Trophoblast cell (in vitro differentiated cells and primary cell): ENCODE measurements around the gene ADAMTSL1.

Experiments used
- DNase-seq, 2 donors: peaks; one replicate each; pipeline ENCODE4 v3.0.0-alpha.2; 2016
- H2AFZ ChIP-seq: 2 replicates; pipeline ENCODE4 v1.6.1; 2013; ENCODE audit warnings: low read length, moderate library complexity, mild to moderate bottlenecking; ENCODE audit not compliant: insufficient read depth, poor library complexity
- H2AK5ac ChIP-seq: 2 replicates; pipeline ENCODE4 v1.6.1; 2013; ENCODE audit warnings: mild to moderate bottlenecking, low read length
- H2BK120ac ChIP-seq: 2 replicates; pipeline ENCODE4 v1.6.1; 2013; ENCODE audit warnings: low read length, mild to moderate bottlenecking, moderate library complexity; ENCODE audit not compliant: insufficient read depth, poor library complexity
- H2BK12ac ChIP-seq: 2 replicates; pipeline ENCODE4 v1.6.1; 2013; ENCODE audit warnings: mild to moderate bottlenecking, low read length, moderate library complexity
- H2BK5ac ChIP-seq: 2 replicates; pipeline ENCODE4 v1.6.1; 2013; ENCODE audit warnings: low read length, low read depth, moderate library complexity, mild to moderate bottlenecking; ENCODE audit not compliant: poor library complexity
- H3K14ac ChIP-seq: 2 replicates; pipeline ENCODE4 v1.6.1; 2013; ENCODE audit warnings: mild to moderate bottlenecking, low read length
- H3K18ac ChIP-seq: 2 replicates; pipeline ENCODE4 v1.6.1; 2013; ENCODE audit warnings: mild to moderate bottlenecking, low read length
- H3K23ac ChIP-seq: 2 replicates; pipeline ENCODE4 v1.6.1; 2013; ENCODE audit warnings: low read length
- H3K27ac ChIP-seq: 2 replicates; pipeline ENCODE4 v1.5.1; 2013; ENCODE audit warnings: low read depth, mild to moderate bottlenecking, inconsistent platforms, low read length, moderate library complexity
- H3K27me3 ChIP-seq: 2 replicates; pipeline ENCODE4 v1.6.1; 2013; ENCODE audit warnings: inconsistent platforms, mild to moderate bottlenecking, low read length, moderate library complexity; ENCODE audit not compliant: insufficient read depth
- H3K36me3 ChIP-seq, 2 experiments: 1 replicate in 1 of 2; 2 replicates in 1 of 2; pipeline ENCODE4 v1.6.1; 2013; ENCODE audit warnings: low read length in 2 of 2, mild to moderate bottlenecking in 2 of 2, moderate library complexity in 1 of 2; ENCODE audit not compliant: insufficient read depth in 2 of 2, control insufficient read depth in 1 of 2
- H3K4ac ChIP-seq: 2 replicates; pipeline ENCODE4 v1.6.1; 2013; ENCODE audit warnings: low read depth, mild to moderate bottlenecking, low read length, moderate library complexity
- H3K4me1 ChIP-seq, 2 experiments: 1 replicate in 1 of 2; 2 replicates in 1 of 2; pipeline ENCODE4 v1.6.1; 2013; ENCODE audit warnings: low read length in 2 of 2, mild to moderate bottlenecking in 2 of 2, moderate library complexity in 1 of 2; ENCODE audit not compliant: insufficient read depth in 2 of 2, control insufficient read depth in 1 of 2
- H3K4me2 ChIP-seq: 2 replicates; pipeline ENCODE4 v1.6.1; 2013; ENCODE audit warnings: inconsistent platforms, mild to moderate bottlenecking, low read length, moderate library complexity
- H3K4me3 ChIP-seq: 2 replicates; pipeline ENCODE4 v1.5.1; 2013; ENCODE audit warnings: mild to moderate bottlenecking, low read depth, low read length, inconsistent platforms
- H3K79me1 ChIP-seq: one replicate; pipeline ENCODE4 v1.6.1; 2013; ENCODE audit warnings: low read length
- H3K79me2 ChIP-seq: 2 replicates; pipeline ENCODE4 v1.6.1; 2013; ENCODE audit warnings: low read length, mild to moderate bottlenecking; ENCODE audit not compliant: control insufficient read depth, insufficient read depth, poor library complexity
- H3K9ac ChIP-seq: 2 replicates; pipeline ENCODE4 v1.6.1; 2013; ENCODE audit warnings: mild to moderate bottlenecking, low read length
- H3K9me3 ChIP-seq: 2 replicates; pipeline ENCODE4 v1.6.1; 2013; ENCODE audit warnings: low read depth, mild to moderate bottlenecking, control low read depth, inconsistent platforms, low read length; ENCODE audit not compliant: insufficient read depth
- H4K12ac ChIP-seq: 2 replicates; pipeline ENCODE4 v1.6.1; 2013; ENCODE audit warnings: low read depth, mild to moderate bottlenecking, low read length, moderate library complexity
- H4K8ac ChIP-seq: 2 replicates; pipeline ENCODE4 v1.6.1; 2013; ENCODE audit warnings: low read depth, mild to moderate bottlenecking, low read length, moderate library complexity
- H4K91ac ChIP-seq: one replicate; pipeline ENCODE4 v1.6.1; 2013; ENCODE audit warnings: low read depth, mild to moderate bottlenecking, low read length, moderate library complexity
- WGBS: extraction: QIAGEN DNeasy Blood & Tissue Kit; methylation state at CpG from one replicate; pipeline ENCODE4 v1.1.7; 2013; ENCODE audit warnings: missing lambda C conversion rate; ENCODE audit not compliant: insufficient read length, insufficient coverage; ENCODE audit errors: extremely low coverage; 5-methylcytosine and 5-hydroxymethylcytosine counted together

The ADAMTSL1 gene

DNA sequence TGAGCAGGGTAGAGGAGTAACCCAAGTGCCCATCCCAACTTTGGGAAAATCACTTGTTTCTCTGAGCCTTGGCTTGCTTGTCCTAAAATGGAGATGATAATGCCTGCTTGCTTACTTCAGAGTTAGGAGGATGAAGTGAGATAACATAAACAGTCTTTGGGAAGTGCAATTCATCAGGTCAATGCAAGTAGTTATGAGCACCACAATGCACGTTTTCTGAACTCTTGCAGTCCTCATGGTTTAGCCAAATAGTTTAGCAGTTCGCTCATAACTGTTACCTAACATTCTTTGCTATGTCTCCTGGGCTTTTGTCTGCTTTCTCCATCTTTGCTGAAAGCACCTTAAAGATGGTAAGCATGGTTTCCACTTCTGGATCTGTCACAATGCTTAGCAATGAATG lies 270.0 kb downstream of the ADAMTSL1 start:
- Histone ChIP-seq H4K12ac (no peak overlapping the region), H2BK5ac (no peak overlapping the region), H3K9ac (no peak overlapping the region), H2AFZ (no peak overlapping the region), H2BK120ac (no peak overlapping the region), H3K79me2 (no peaks in the 10 kb centered on the region), H3K27ac (no peak overlapping the region), H3K4me2 (no peak overlapping the region), H3K4ac (no peak overlapping the region), H3K27me3 (no peaks in the 10 kb centered on the region), H2AK5ac (no peak overlapping the region), H3K4me3 (no peak overlapping the region), H3K18ac (no peak overlapping the region), H3K9me3 (no peaks in the 10 kb centered on the region), H3K14ac (no peak overlapping the region), H3K23ac (no peak overlapping the region), H3K79me1 (no peaks in the 10 kb centered on the region), H3K36me3 (no peaks in the 10 kb centered on the region), H4K91ac (no peak overlapping the region), H2BK12ac (no peak overlapping the region), H4K8ac (no peak overlapping the region), H3K4me1 (no peaks in the 10 kb centered on the region)
- WGBS: no CpG with 5 or more reads among the region's 2 CpGs
- DNase-seq: peak in 1 of 2 donors; percentile 14

DNA sequence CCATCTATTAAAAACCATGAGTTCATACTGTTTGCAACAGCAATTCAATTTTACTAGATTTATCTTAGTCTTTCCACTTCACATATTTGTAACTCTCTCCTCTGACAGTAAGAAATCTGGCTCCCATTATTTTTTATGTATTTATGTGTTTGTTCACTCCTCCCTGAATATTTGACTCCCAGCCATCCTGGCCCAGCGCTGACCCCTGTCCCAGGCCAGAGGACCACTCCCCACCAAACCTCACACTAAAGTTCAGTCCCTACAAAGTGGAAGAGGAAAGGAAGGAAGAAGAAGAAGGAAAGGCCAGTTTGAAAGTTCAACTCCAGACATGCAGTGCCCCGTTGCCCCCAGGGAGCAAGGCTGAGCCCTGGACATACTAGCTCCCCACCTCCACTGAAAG lies 271.8 kb downstream of the ADAMTSL1 start:
- H3K27me3 ChIP-seq: no peaks in the 10 kb centered on the region
- no peak overlapping the region for H3K4me2 ChIP-seq
- peaks cover 0 to 3% of the 10 kb centered on the region in 2 experiments for H3K4me1 ChIP-seq
- no peak overlapping the region for H2BK5ac ChIP-seq
- no peak overlapping the region for H2BK12ac ChIP-seq
- no peaks in the 10 kb centered on the region for H3K79me1 ChIP-seq
- H3K14ac ChIP-seq: no peak overlapping the region
- no peaks in the 10 kb centered on the region for H3K9me3 ChIP-seq
- WGBS: no CpG with 5 or more reads among the region's 2 CpGs
- H4K8ac ChIP-seq: no peak overlapping the region
- H2AK5ac ChIP-seq: no peak overlapping the region
- no peak overlapping the region for H4K12ac ChIP-seq
- no peak overlapping the region for H3K27ac ChIP-seq
- no peak for DNase-seq
- no peak overlapping the region for H3K4ac ChIP-seq
- H3K9ac ChIP-seq: no peak overlapping the region
- H3K79me2 ChIP-seq: no peaks in the 10 kb centered on the region
- H3K36me3 ChIP-seq: no peaks in the 10 kb centered on the region
- no peak overlapping the region for H3K23ac ChIP-seq
- H4K91ac ChIP-seq: no peak overlapping the region
- peak overlapping the region; percentile 2 for H2AFZ ChIP-seq
- H2BK120ac ChIP-seq: no peak overlapping the region
- no peak overlapping the region for H3K18ac ChIP-seq
- H3K4me3 ChIP-seq: no peak overlapping the region

DNA sequence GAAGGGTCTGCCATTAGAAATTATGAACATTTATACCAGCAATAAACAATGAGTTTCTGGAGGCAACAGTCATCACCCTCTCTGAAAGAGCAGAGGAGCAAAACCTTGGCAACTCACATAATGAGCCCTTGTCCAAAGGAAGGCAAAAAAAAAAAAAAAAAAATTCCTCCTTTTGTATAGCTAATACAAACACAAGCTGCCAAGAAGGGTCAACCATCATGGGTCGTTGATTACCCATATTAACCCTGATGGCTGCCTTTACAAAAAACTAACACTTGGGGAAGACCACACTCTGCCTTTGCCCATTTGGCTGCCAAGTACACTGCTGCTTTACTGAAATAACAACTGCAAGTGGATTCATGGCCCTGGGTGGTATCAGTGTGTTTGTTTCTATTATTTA lies 272.7 kb downstream of the ADAMTSL1 start:
- no peak overlapping the region for H3K27ac ChIP-seq
- no peak overlapping the region for H3K18ac ChIP-seq
- H4K12ac ChIP-seq: no peak overlapping the region
- H3K79me2 ChIP-seq: no peaks in the 10 kb centered on the region
- H2AK5ac ChIP-seq: no peak overlapping the region
- H3K36me3 ChIP-seq: no peaks in the 10 kb centered on the region
- no peak overlapping the region for H3K4ac ChIP-seq
- H3K4me2 ChIP-seq: no peak overlapping the region
- no peak overlapping the region for H3K4me3 ChIP-seq
- H3K79me1 ChIP-seq: no peaks in the 10 kb centered on the region
- no peak overlapping the region for H4K8ac ChIP-seq
- no peak for DNase-seq
- H3K4me1 ChIP-seq: peaks cover 0 to 3% of the 10 kb centered on the region in 2 experiments
- no peak overlapping the region for H3K23ac ChIP-seq
- H2AFZ ChIP-seq: no peak overlapping the region
- no peaks in the 10 kb centered on the region for H3K27me3 ChIP-seq
- no peak overlapping the region for H4K91ac ChIP-seq
- no peak overlapping the region for H2BK120ac ChIP-seq
- no peak overlapping the region for H3K14ac ChIP-seq
- no peaks in the 10 kb centered on the region for H3K9me3 ChIP-seq
- H2BK12ac ChIP-seq: no peak overlapping the region
- no CpG with 5 or more reads among the region's 1 CpG for WGBS
- no peak overlapping the region for H2BK5ac ChIP-seq
- no peak overlapping the region for H3K9ac ChIP-seq

DNA sequence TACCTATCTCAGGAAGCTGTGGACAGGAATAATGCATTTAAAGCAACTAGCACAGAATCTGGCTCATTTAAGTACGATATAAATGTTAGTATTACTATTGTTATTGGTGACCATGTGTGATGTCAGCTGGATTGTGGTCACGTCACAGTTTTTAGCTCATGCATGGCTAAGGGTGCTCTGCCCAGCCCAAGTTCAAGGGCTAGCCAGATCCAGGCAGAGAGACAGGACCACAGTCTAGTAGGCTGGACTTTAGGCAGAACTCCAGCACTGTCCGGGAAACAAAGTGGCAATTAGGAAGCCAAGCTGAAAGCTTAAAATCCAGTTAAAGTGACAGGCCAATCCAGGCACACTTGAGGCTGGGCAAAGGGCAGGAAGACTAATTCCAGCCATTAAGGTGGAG lies 273.6 kb downstream of the ADAMTSL1 start:
- H3K4ac ChIP-seq: no peak overlapping the region
- no peak overlapping the region for H2BK5ac ChIP-seq
- H2AFZ ChIP-seq: no peak overlapping the region
- H3K27ac ChIP-seq: no peak overlapping the region
- DNase-seq: no peak
- H3K36me3 ChIP-seq: no peaks in the 10 kb centered on the region
- no peak overlapping the region for H4K91ac ChIP-seq
- H2AK5ac ChIP-seq: no peak overlapping the region
- H3K23ac ChIP-seq: no peak overlapping the region
- no peak overlapping the region for H3K4me3 ChIP-seq
- H2BK12ac ChIP-seq: no peak overlapping the region
- H2BK120ac ChIP-seq: no peak overlapping the region
- no peak overlapping the region for H3K9ac ChIP-seq
- no peak overlapping the region for H3K14ac ChIP-seq
- no peaks in the 10 kb centered on the region for H3K27me3 ChIP-seq
- H3K79me2 ChIP-seq: no peaks in the 10 kb centered on the region
- H3K4me1 ChIP-seq: peaks cover 0 to 3% of the 10 kb centered on the region in 2 experiments
- H3K79me1 ChIP-seq: no peaks in the 10 kb centered on the region
- no peak overlapping the region for H4K8ac ChIP-seq
- WGBS: no CpG with 5 or more reads among the region's 3 CpGs
- no peak overlapping the region for H3K18ac ChIP-seq
- H3K9me3 ChIP-seq: no peaks in the 10 kb centered on the region
- H4K12ac ChIP-seq: no peak overlapping the region
- H3K4me2 ChIP-seq: no peak overlapping the region
